Measurements from ENCODE around the gene REG4. TPM values are rescaled to one million over a fixed set of nuclear protein-coding genes. Genes with fewer than 3 reads are reported as not detected.
A peak's percentile ranks its signal among the peaks of the same experiment; 100 is the strongest.

Gene REG4
- total RNA-seq, 4 donors from 2014 or later: not detected

DNA sequence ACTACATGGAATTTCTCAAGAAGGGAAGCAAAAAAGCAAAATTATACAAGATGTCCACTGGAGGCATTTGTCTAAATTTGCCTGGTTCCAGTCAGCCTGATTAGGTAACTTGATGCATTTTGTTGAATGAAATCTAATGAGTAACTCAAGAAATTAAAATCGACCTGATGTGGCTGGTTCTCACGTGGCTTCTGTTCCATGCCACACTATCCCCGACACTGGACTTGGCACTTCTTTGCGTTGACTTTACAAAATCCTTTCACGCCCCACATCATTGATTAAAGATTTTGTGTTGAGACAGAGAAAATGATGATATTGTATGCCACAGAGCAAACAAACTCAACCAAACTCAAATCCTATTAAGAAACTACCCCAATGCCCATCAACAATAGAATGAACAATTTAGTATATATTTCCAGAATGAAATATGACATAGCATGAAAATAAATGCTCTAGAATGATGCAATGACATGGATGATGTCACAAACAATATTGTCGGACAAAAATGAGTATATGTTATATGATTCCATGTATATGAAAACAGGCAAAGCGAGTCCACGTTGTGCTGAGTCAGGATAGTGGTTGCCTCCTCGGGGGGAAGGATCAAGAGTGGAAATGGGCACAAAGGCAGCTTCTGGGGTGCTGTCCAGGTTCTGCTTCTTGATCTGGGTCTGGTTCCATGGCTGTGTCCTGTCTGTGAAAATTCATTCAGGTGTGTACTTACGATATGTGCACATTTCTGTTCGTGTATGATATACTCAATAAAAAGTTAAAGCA lies 29.6 kb downstream of the REG4 start:
- TF ChIP-seq, protein P1, sequence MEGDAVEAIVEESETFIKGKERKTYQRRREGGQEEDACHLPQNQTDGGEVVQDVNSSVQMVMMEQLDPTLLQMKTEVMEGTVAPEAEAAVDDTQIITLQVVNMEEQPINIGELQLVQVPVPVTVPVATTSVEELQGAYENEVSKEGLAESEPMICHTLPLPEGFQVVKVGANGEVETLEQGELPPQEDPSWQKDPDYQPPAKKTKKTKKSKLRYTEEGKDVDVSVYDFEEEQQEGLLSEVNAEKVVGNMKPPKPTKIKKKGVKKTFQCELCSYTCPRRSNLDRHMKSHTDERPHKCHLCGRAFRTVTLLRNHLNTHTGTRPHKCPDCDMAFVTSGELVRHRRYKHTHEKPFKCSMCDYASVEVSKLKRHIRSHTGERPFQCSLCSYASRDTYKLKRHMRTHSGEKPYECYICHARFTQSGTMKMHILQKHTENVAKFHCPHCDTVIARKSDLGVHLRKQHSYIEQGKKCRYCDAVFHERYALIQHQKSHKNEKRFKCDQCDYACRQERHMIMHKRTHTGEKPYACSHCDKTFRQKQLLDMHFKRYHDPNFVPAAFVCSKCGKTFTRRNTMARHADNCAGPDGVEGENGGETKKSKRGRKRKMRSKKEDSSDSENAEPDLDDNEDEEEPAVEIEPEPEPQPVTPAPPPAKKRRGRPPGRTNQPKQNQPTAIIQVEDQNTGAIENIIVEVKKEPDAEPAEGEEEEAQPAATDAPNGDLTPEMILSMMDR (IDR thresholded peaks at IDR 0.05): no peak
- TF ChIP-seq EP300 (IDR thresholded peaks at IDR 0.05) (no peak), POLR2AphosphoS5 (IDR thresholded peaks at IDR 0.05) (no peak), POLR2A (IDR thresholded peaks at IDR 0.05) (no peak)
- no peaks in the 10 kb centered on the region for H3K9me3 ChIP-seq
- no peaks in the 10 kb centered on the region for H3K36me3 ChIP-seq
- H3K4me3 ChIP-seq: no peak overlapping the region
- no peaks in the 10 kb centered on the region for H3K27me3 ChIP-seq
- H3K27ac ChIP-seq: no peak overlapping the region
- WGBS, 2 donors (ENCODE audit: low coverage in 1 of 2): 91 to 96% methylated on average over 8 to 11 of the region's 11 CpGs
- ATAC-seq: no peak
- H3K4me1 ChIP-seq: peaks cover 0 to 11% (median 3%) of the 10 kb centered on the region in 3 donors

DNA sequence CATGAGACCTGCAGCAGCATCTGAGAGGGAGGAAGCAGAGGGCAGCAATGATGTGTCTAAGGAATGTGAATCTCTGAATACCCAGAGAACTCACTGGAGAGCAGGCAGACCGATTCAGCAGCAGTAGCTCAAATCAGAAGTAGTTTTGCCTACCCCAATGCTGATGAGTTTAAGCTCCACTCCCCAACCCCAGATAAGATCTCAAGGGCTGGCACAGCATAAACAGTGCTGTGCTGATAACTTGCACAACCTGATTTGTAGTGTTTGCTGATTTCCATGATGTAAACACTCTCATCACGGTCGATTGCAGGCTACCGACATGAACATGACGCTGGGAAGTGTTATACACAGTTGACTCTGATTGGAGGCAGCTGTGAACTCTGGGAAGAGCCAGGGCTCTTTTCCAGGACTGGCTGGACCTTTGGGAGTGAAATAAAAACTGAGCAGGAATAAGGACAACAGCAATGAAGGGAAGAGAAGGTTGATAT lies 31.3 kb downstream of the REG4 start:
- Histone ChIP-seq H3K27ac (peak overlapping the region in 1 of 4 donors; percentile 32), H3K4me3 (no peak overlapping the region), H3K4me1 (peaks cover 0 to 11% (median 3%) of the 10 kb centered on the region in 3 donors), H3K27me3 (no peaks in the 10 kb centered on the region), H3K36me3 (no peaks in the 10 kb centered on the region), H3K9me3 (no peaks in the 10 kb centered on the region)
- WGBS, 2 donors (ENCODE audit: low coverage in 1 of 2): 4 to 11% methylated on average over 2 to 5 of the region's 5 CpGs
- ATAC-seq: peak; percentile 57
- TF ChIP-seq EP300 (IDR thresholded peaks at IDR 0.05): no peak
- no peak for TF ChIP-seq POLR2AphosphoS5 (IDR thresholded peaks at IDR 0.05)

DNA sequence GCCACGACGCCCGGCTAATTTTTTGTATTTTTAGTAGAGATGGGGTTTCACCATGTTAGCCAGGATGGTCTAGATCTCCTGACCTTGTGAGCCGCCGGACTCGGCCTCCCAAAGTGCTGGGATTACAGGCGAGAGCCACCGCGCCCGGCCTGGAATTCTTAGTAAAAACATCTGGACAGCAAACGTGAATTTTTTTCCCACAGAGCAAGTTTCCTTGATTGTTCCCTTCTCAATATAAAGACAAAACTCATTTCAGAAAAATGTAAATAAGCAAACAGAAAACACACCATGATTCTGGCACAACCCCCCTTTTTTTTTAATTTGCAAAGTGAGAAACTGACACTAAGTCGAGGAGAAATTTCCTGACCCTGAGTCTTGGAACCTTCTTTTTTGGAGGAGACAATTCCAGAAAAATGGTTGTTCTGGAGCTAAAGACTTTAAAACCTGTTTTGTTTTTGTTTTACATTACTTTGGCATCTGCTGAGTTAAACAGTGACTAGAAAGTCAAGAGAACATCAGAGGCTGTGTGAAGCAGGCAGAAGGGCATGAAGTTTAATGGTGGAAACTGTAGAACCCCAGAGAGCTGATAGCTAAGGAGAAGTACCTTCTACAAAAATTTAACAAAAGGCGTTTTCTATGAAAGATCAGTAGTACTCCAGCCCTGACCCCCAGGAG lies 32.2 kb downstream of the REG4 start:
- H3K36me3 ChIP-seq: no peaks in the 10 kb centered on the region
- ATAC-seq: no peak

DNA sequence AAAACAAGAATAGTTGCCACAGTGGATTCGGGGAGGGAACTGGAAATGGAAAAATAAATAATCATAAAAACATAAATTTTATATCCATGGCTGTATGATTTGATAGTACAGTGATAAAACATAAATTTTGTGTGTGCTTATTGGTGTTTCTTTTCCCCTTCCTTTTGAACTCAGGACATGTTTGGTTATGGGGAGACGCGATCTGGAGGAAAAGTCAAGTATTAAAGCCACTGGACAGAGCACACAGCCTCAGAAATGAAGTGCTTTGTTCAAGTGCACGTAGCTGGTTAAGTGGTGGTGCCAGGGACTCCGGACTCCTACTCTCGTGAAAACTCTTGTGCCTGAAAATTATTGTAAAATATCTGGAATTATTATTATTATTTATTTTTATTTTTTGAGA lies 32.9 kb downstream of the REG4 start:
- Histone ChIP-seq H3K9me3 (no peaks in the 10 kb centered on the region), H3K27me3 (no peaks in the 10 kb centered on the region), H3K27ac (no peak overlapping the region), H3K36me3 (no peaks in the 10 kb centered on the region), H3K4me3 (no peak overlapping the region), H3K4me1 (peaks cover 0 to 5% (median 3%) of the 10 kb centered on the region in 3 donors)
- no peak for ATAC-seq
- 88 to 93% methylated on average over 6 of the region's 6 CpGs for WGBS, 2 donors (ENCODE audit: low coverage in 1 of 2)
- TF ChIP-seq EP300 (IDR thresholded peaks at IDR 0.05) (no peak), POLR2AphosphoS5 (IDR thresholded peaks at IDR 0.05) (no peak), POLR2A (IDR thresholded peaks at IDR 0.05) (no peak)
- TF ChIP-seq, protein P1 (IDR thresholded peaks at IDR 0.05): no peak

More for the DNA sequence above, 32.2 kb downstream of the REG4 start:
- Histone ChIP-seq H3K27ac (no peak overlapping the region), H3K4me1 (peaks cover 0 to 7% (median 3%) of the 10 kb centered on the region in 3 donors), H3K9me3 (no peaks in the 10 kb centered on the region), H3K27me3 (no peaks in the 10 kb centered on the region), H3K4me3 (no peak overlapping the region)
- no peak for TF ChIP-seq POLR2AphosphoS5 (IDR thresholded peaks at IDR 0.05)
- TF ChIP-seq, protein P1 (IDR thresholded peaks at IDR 0.05): no peak
- no peak for TF ChIP-seq POLR2A (IDR thresholded peaks at IDR 0.05)
- TF ChIP-seq EP300 (IDR thresholded peaks at IDR 0.05): no peak
- WGBS, 2 donors (ENCODE audit: low coverage in 1 of 2): 80 to 83% methylated on average over 3 of the region's 13 CpGs

DNA sequence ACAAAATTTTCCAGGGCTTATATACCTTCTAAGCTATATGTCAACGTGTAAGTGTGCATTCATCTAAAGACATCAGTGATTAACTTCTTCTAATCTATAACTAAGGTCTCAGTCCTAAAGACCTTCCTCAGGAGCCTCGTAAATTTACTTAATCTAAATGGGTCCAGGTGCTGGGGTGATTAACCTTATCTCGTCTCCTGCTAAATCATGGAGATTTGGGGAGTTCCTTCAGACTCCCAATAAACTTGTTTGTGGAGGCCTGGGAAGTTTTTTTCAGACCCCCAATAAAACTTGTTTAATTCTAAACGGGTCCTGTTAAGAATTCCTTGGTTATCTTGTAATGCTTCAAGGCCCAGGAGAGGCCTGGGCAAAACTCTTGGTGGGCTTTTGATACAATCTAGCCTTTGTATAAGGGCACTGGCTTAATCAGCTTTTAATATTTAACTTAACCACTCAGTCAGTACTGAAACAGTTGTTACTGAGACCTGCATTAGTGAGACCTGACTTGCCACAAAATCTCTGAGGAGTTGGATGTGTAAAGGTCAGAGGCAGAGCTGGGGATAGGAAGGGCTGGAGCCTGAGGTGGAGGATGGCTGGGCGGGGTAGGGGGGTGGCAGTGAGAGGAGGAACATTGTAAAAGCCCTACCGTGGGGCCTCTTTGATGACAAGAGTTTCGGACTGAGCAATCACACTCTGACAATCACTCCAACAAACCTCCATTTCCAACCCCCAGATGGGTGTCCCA lies 36.3 kb downstream of the REG4 start:
- no peaks in the 10 kb centered on the region for H3K27me3 ChIP-seq
- H3K4me1 ChIP-seq: peaks cover 0 to 5% (median 0%) of the 10 kb centered on the region in 3 donors
- H3K36me3 ChIP-seq: no peaks in the 10 kb centered on the region
- 76 to 78% methylated on average over 3 to 7 of the region's 7 CpGs for WGBS, 2 donors (ENCODE audit: low coverage in 1 of 2)
- no peak for ATAC-seq
- TF ChIP-seq, protein P1 (IDR thresholded peaks at IDR 0.05): no peak
- TF ChIP-seq EP300 (IDR thresholded peaks at IDR 0.05) (no peak), POLR2A (IDR thresholded peaks at IDR 0.05) (no peak), POLR2AphosphoS5 (IDR thresholded peaks at IDR 0.05) (no peak)
- H3K27ac ChIP-seq: no peak overlapping the region
- H3K4me3 ChIP-seq: no peak overlapping the region
- no peaks in the 10 kb centered on the region for H3K9me3 ChIP-seq
